GM12875 (cell line): Measurements from ENCODE around the gene FSTL4.

Source experiments
- H3K4me3 ChIP-seq: one replicate; pipeline ENCODE4 v1.5.1; 2011; ENCODE audit warnings: low read depth, low read length, control low read depth
- TF ChIP-seq, protein P1 (sequence below): IDR thresholded peaks from 2 replicates; pipeline ENCODE4 v1.5.1; 2011; ENCODE audit warnings: low read depth, mild to moderate bottlenecking, control low read depth, inconsistent platforms, low read length, moderate library complexity, borderline replicate concordance; ENCODE audit not compliant: insufficient read depth

Gene FSTL4

DNA sequence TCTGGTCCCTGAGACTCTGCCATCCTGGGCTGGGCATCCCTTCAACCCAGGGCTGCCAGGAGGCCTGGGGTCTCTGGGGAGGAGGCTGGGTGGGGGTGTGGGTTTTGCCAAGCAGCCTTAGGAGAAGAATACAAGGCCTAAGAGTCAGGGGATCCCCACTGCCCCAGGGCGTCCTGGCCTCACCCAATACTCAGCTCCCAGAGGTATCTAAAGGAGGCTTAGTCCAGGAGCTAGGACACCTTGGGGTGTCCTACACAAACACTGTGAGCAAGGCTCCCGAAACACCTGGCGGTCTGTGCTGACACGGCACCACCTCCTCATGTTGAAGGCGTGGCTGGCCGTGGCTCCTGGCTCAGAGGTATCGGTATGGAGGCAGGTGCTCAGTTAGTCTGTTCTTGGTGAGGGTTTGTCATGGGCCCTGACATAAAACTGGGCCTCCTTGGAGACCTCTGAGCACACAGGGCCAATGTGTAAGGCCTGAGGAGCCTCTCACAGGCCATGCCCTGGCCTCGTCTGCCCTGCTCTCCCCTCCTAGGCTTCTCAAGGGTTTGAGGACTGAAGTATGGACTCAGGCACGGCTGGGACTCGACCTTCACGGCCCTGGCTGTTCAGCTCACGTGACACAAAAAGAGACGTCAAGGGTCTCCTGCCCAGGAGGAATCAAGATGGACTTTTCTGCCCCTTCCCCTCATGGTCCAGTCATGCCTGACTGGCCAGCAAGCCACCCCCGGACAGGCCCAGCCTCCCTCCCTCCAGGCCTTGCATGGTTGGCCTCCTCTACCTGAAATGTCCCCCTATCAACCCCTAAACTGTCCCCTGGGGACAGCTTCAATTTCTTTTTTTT lies 277.3 kb downstream of the FSTL4 start:
- H3K4me3 ChIP-seq: no peak overlapping the region
- TF ChIP-seq, protein P1, sequence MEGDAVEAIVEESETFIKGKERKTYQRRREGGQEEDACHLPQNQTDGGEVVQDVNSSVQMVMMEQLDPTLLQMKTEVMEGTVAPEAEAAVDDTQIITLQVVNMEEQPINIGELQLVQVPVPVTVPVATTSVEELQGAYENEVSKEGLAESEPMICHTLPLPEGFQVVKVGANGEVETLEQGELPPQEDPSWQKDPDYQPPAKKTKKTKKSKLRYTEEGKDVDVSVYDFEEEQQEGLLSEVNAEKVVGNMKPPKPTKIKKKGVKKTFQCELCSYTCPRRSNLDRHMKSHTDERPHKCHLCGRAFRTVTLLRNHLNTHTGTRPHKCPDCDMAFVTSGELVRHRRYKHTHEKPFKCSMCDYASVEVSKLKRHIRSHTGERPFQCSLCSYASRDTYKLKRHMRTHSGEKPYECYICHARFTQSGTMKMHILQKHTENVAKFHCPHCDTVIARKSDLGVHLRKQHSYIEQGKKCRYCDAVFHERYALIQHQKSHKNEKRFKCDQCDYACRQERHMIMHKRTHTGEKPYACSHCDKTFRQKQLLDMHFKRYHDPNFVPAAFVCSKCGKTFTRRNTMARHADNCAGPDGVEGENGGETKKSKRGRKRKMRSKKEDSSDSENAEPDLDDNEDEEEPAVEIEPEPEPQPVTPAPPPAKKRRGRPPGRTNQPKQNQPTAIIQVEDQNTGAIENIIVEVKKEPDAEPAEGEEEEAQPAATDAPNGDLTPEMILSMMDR: no peak

DNA sequence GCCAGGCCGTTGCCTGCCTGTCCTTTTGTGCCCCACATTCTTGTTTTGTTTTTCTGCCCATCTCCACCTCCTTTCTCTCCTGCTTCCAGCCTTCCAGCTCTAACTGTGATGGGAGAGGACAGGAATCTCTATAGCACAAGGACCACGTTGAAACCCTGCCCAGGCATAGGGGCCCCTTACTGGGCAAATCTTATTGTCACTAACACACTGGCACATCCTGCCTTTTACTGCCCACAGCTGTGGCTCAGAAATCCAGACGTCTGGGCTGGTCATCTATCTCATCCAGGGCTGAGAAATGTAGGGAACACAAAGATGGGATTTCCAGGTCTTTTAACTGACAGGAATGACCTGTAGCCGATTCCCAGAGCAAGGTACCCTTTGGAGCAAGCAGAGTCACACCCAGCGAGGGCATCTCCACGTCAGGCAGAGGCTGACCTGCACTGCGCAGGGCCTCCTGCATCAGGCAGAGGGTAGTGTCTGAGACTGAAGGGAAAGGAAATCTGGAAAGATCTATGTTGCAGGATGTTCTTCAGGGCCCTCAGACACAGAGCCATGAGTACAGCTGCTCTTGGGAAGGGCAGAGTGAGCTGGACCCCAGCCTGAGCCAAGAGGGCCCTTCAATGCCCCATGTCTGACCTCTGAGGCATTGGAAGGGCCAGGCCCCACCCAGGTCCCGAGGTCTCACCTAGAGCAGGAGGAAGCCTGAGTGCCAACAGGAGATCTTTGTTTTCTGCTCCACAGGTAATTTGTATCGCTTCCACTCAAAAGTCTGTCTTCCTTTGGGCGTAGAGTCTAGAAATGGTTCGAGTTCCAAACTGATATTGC lies 278.8 kb downstream of the FSTL4 start:
- no peak overlapping the region for H3K4me3 ChIP-seq
- TF ChIP-seq, protein P1: no peak

DNA sequence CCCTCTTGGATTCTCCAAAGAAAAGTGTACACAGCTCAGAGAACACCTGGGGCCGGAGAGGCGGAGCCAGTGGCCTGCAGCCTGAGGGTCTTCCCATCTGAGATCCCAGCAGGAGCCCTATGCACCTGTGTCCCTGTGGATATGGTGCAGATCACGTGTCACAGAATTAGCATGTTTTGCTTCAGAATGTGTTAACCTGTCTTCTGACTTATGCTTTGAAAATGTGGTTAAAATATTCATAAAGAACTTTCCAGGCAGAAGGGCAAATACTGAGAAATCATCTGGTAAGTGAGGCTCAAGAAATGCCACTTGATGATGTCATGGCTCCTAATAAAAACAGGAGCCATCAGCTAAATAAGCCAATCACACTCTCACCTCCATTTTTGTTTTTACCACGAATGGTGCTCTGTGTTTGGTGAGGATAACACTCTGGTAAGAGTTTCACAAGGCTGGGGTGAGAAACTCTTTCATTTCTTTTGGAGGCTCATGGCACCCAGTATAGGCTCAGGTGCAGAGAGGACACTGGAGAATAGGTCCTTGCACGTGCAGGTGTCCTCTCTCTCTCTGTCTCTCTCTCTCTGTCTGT lies 279.8 kb downstream of the FSTL4 start:
- no peak overlapping the region for H3K4me3 ChIP-seq
- TF ChIP-seq, protein P1: no peak

DNA sequence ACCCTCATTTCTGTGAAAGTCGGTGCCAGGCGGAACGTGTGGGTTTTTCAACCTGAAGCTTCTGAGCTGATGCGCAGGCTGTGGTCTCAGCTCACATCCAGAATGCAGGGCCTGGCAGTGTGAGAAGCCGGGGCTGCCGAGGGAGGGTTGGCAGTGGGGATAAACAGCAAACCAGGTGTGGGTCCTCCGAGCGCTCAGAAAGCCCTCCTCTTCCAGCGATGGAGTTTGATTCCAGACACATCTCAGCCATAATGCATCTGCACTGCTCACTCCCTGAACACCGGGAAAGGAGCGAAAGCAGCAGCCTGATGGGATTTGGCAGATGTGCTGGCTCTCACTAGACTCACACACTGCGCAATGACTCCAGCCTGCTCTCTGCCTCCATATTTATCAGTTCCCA lies 280.4 kb downstream of the FSTL4 start:
- H3K4me3 ChIP-seq: no peak overlapping the region
- TF ChIP-seq, protein P1: no peak

DNA sequence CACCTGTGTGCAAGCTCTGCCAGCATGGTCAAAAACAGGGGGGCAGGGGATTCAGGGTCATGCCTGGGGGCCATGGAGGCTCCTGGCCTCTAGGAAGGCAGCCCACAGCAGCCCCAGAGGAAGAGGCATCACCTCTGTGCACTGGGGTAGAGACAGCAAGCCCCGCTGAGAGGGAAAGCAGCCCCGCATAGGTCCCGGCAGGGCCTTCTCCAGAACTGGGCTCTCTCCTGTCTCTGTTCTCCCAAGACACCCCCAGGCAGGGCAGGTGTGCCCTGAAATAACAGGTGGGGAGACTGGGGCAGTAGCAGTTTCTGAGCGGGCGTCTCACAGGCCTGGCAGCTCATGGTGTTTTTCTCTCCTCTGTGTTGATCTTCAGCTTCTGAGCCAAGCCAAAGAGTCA lies 281.4 kb downstream of the FSTL4 start:
- TF ChIP-seq, protein P1: no peak
- no peak overlapping the region for H3K4me3 ChIP-seq

DNA sequence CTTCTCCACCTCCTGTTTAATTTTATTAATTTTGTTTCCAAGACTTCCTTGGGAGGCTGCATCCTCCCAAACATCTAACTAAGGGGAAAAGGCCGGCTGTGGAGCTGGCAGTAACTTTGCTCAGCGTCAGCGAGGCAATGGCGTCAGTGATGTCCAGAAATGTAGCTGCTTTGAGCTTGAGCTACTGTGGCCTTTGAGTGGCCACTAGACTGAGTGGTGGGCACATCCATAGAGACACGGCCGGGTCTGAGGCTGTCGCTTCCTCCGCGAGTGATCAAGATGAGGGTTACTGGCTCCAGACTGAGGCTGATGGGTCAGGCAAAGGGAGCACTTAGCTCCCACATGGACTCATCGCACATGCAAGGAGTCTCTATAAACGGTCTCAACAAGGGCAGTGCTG lies 283.5 kb downstream of the FSTL4 start:
- no peak overlapping the region for H3K4me3 ChIP-seq
- TF ChIP-seq, protein P1: no peak
